HepG2 (cell line): ENCODE data around the gene CAMTA1. TPM values are rescaled to one million over a fixed set of nuclear protein-coding genes. Genes with fewer than 3 reads are reported as not detected.

ENCODE experiments used
- ATAC-seq: fragments of 200-7000 bp; cut with Tn5 transposase; 3 replicates; pipeline ENCODE4 v1.9.1; 2020; ENCODE audit warnings: mild to moderate bottlenecking, moderate library complexity
- BruUV-seq: library from RNA; stranded (reverse); fragments of 400-500 nt; replicated peaks from 2 replicates; lab custom pipeline; 2021; lab: Mats Ljungman, UMichigan
- CTCF ChIA-PET: fragments of 300-600 bp; formaldehyde crosslinking; extraction: SDS; loops from one replicate; lab custom pipeline; 2021; ENCODE audit warnings: low total read pairs, inconsistent platforms, low intra/inter-chr PET ratio; lab: Yijun Ruan, JAX
- POLR2A ChIA-PET: fragments of 350-600 bp; sonication (Branson Sonifier 250); formaldehyde crosslinking; loops from one replicate; lab custom pipeline; 2020; ENCODE audit warnings: antibody characterized with exemption, inconsistent platforms; lab: Yijun Ruan, JAX
- DNase-seq: peaks from one replicate; pipeline ENCODE4 v3.0.0-alpha.2; 2015; ENCODE audit warnings: low spot score
- FAIRE-seq: peaks from 3 replicates; lab custom pipeline; 2011; peaks lifted over from hg19 to GRCh38; lab: Jason Lieb, UNC
- H2AFZ ChIP-seq: one replicate; pipeline ENCODE4 v1.6.1; 2011; ENCODE audit warnings: low read length, inconsistent platforms
- H3K27ac ChIP-seq: fragments of 300-600 bp; 3 replicates; pipeline ENCODE4 v1.8.0; 2011; ENCODE audit warnings: mixed run types, mild to moderate bottlenecking, mixed read lengths, low read length, inconsistent platforms; ENCODE audit not compliant: insufficient read depth; ENCODE audit errors: extremely low read length
- H3K27me3 ChIP-seq, 2 experiments: fragments of 200-600 bp in 1 of 2; 2 replicates in 1 of 2; 3 replicates in 1 of 2; pipeline versions ENCODE4 v1.6.0 to v1.8.0; 2011; ENCODE audit warnings: low read length in 2 of 2, mild to moderate bottlenecking in 2 of 2, moderate library complexity in 2 of 2, inconsistent platforms in 1 of 2; ENCODE audit not compliant: insufficient read depth in 2 of 2, control insufficient read depth in 1 of 2
- H3K36me3 ChIP-seq, 2 experiments: fragments of 200-600 bp in 1 of 2; replicated peaks in 1 of 2; 2 replicates in 1 of 2; 3 replicates in 1 of 2; pipeline versions ENCODE4 v1.5.1 to v1.8.0; 2011; ENCODE audit warnings: low read length in 2 of 2, inconsistent platforms in 1 of 2; ENCODE audit not compliant: insufficient read depth in 2 of 2, control insufficient read depth in 1 of 2
- H3K4me1 ChIP-seq: 2 replicates; pipeline ENCODE4 v1.5.1; 2012; ENCODE audit warnings: low read length, inconsistent platforms; ENCODE audit not compliant: insufficient read depth
- H3K4me2 ChIP-seq: 2 replicates; pipeline ENCODE4 v1.6.0; 2011; ENCODE audit warnings: low read depth, low read length, inconsistent platforms
- H3K4me3 ChIP-seq, 3 experiments: fragments of 200-600 bp in 1 of 3; sonication (generic), shearing (Covaris generic) in 1 of 3; replicated peaks in 1 of 3; 2 replicates each; pipeline ENCODE4 v1.5.1; 2011 to 2016; ENCODE audit warnings: low read length in 3 of 3, inconsistent platforms in 2 of 3, low read depth in 2 of 3, mild to moderate bottlenecking in 2 of 3, control low read depth in 1 of 3, mixed read lengths in 1 of 3; ENCODE audit not compliant: insufficient read depth in 1 of 3
- H3K79me2 ChIP-seq: one replicate; pipeline ENCODE4 v1.6.1; 2011; ENCODE audit warnings: low read length, inconsistent platforms; ENCODE audit not compliant: insufficient read depth
- H3K9ac ChIP-seq: 2 replicates; pipeline ENCODE4 v1.6.0; 2011; ENCODE audit warnings: mild to moderate bottlenecking, low read depth, low read length, inconsistent platforms; ENCODE audit not compliant: insufficient read depth
- H3K9me3 ChIP-seq: 2 replicates; pipeline ENCODE4 v1.5.1; 2012; ENCODE audit warnings: mild to moderate bottlenecking, low read length
- H4K20me1 ChIP-seq: 2 replicates; pipeline ENCODE4 v1.6.0; 2011; ENCODE audit warnings: inconsistent platforms, mild to moderate bottlenecking, low read length, moderate library complexity; ENCODE audit not compliant: insufficient read depth
- AFF4 ChIP-seq: sonication (generic); formaldehyde crosslinking; IDR thresholded peaks from 2 replicates; pipeline ENCODE4 v1.4.0; 2020; ENCODE audit warnings: missing genetic modification reagents
- FOSL2 ChIP-seq: sonication (generic); formaldehyde crosslinking; IDR thresholded peaks from 2 replicates; pipeline ENCODE4 v1.4.0; 2020; ENCODE audit warnings: missing genetic modification reagents
- SNAI1 ChIP-seq: sonication (generic); formaldehyde crosslinking; IDR thresholded peaks from 2 replicates; pipeline ENCODE4 v1.5.0; 2020; ENCODE audit warnings: mild to moderate bottlenecking, missing genetic modification reagents, borderline replicate concordance
- THAP11 ChIP-seq: IDR thresholded peaks from 2 replicates; pipeline ENCODE4 v1.6.1; 2016; ENCODE audit warnings: missing biosample characterization, missing genetic modification reagents
- TMF1 ChIP-seq: sonication (generic); formaldehyde crosslinking; IDR thresholded peaks from 2 replicates; pipeline ENCODE4 v1.8.1; 2022; ENCODE audit warnings: low read depth, missing genetic modification reagents
- ZFY ChIP-seq: sonication (generic); formaldehyde crosslinking; IDR thresholded peaks from 2 replicates; pipeline ENCODE4 v1.4.0; 2020; ENCODE audit warnings: missing genetic modification reagents
- ZIK1 ChIP-seq: sonication (generic); formaldehyde crosslinking; IDR thresholded peaks from 2 replicates; pipeline ENCODE4 v1.5.0; 2020; ENCODE audit warnings: mild to moderate bottlenecking, low read depth, missing genetic modification reagents, borderline replicate concordance
- ZNF543 ChIP-seq: sonication (generic); formaldehyde crosslinking; IDR thresholded peaks from 2 replicates; pipeline ENCODE4 v1.4.0; 2020; ENCODE audit warnings: mild to moderate bottlenecking, missing genetic modification reagents
- ZNF691 ChIP-seq: sonication (generic); formaldehyde crosslinking; IDR thresholded peaks from 2 replicates; pipeline ENCODE4 v1.4.0; 2020; ENCODE audit warnings: missing genetic modification reagents, low read depth, mild to moderate bottlenecking, borderline replicate concordance
- ZNF746 ChIP-seq: sonication (generic); formaldehyde crosslinking; IDR thresholded peaks from 2 replicates; pipeline ENCODE4 v1.8.0; 2022; ENCODE audit warnings: mild to moderate bottlenecking, missing genetic modification reagents
- ZNF780A ChIP-seq: sonication (generic); formaldehyde crosslinking; IDR thresholded peaks from 2 replicates; pipeline ENCODE4 v1.8.0; 2022; ENCODE audit warnings: mild to moderate bottlenecking, missing genetic modification reagents, moderate library complexity
- ZSCAN30 ChIP-seq: sonication (generic); formaldehyde crosslinking; IDR thresholded peaks from 2 replicates; pipeline ENCODE4 v1.5.0; 2020; ENCODE audit warnings: mild to moderate bottlenecking, missing genetic modification reagents
- WGBS: methylation state at CpG from one replicate; pipeline ENCODE4 v1.1.6; 2017; ENCODE audit warnings: low lambda C conversion rate; 5-methylcytosine and 5-hydroxymethylcytosine counted together
- in situ Hi-C: cut with HindIII; loops from 2 replicates; pipeline ENCODE4 v1.10.0; 2017; ENCODE audit warnings: low pct_unique_long_range_greater_than_20kb; ENCODE audit not compliant: extremely low pct_ligation_motif_present
- intact Hi-C: fragments of 100-400 bp; cut with micrococcal nuclease; formaldehyde crosslinking; loops from one replicate; pipeline ENCODE4 v1.10.0; 2022; ENCODE audit not compliant: unreplicated experiment
- polyA plus RNA-seq, 8 experiments: library from polyadenylated mRNA; depleted of rRNA in 3 of 8; stranded (reverse) in 7 of 8; unstranded in 1 of 8; fragments of >200 nt; fragmentation: Illumina TruSeq in 4 of 8; extraction: Trizol in 4 of 8; gene quantifications; 2 replicates each; pipeline versions ENCODE4 v1.2.1 to v1.2.3, GENCODE V29; 2011 to 2016; ENCODE audit warnings: low read depth in 4 of 8, missing spikeins in 1 of 8, mixed read lengths in 1 of 8; ENCODE audit not compliant: insufficient read depth in 1 of 8
- total RNA-seq, 5 experiments: library from RNA; depleted of rRNA; stranded (reverse); fragments of >200 nt; fragmentation: Illumina TruSeq; extraction: Trizol; gene quantifications; 2 replicates each; pipeline ENCODE4 v1.2.3, GENCODE V29; 2016; ENCODE audit warnings: low read depth in 1 of 5
- TF ChIP-seq, protein P1 (sequence below): sonication (generic); formaldehyde crosslinking; IDR thresholded peaks from 2 replicates; pipeline ENCODE4 v1.8.0; 2022; ENCODE audit warnings: mild to moderate bottlenecking, missing genetic modification reagents, moderate library complexity
- TF ChIP-seq, protein P2 (sequence below): sonication (generic); formaldehyde crosslinking; IDR thresholded peaks from 2 replicates; pipeline ENCODE4 v1.5.0; 2020; ENCODE audit warnings: mild to moderate bottlenecking, missing genetic modification reagents
- TF ChIP-seq, protein P3 (sequence below): sonication (generic); formaldehyde crosslinking; IDR thresholded peaks from 2 replicates; pipeline ENCODE4 v1.4.0; 2020; ENCODE audit warnings: missing genetic modification reagents

Gene CAMTA1
- total and polyA plus RNA-seq, 2 of the 13 experiments (the other 11 are each of a cell fraction or from before 2014, with no cell fraction given), result 25.0 to 36.4 TPM

- no peak for TF ChIP-seq FOSL2
- no peak for TF ChIP-seq ZFY (CRISPR knock-in tag)
These were observed 236.8 kb downstream of the CAMTA1 start (continued) for GRCh38 chr1:7022058-7022457.

DNA sequence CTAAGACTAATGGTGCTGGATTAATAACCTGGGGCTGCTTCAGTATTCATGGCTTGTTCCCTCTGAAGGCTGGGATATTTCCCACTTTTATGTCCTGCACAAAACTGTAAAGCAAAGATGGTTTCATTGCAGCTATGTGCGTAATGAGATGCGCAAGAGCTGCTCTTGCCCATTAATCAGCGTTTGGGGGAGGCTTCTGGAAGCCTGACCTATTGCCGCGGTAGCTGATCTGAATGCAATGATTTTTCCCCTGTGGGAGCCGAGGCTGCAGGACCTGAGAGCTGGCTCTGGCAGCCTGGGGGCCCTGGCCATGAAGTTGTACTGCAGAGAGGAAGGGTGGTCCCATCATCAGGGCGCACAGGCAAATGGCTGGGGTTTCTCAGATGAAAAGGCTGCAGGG lies 239.8 kb downstream of the CAMTA1 start:
- Histone ChIP-seq H3K4me3 (no peak overlapping the region), H3K4me1 (0 out of 2 replicates have a peak, but pooled peaks cover under 1% of the 10 kb centered on the region), H3K27ac (no peak overlapping the region), H3K27me3 (peaks cover 1 to 10% of the 10 kb centered on the region in 2 experiments; a peak in 2 of 5 replicates), H2AFZ (no peak overlapping the region), H4K20me1 (no peaks in the 10 kb centered on the region), H3K4me2 (no peak overlapping the region), H3K9me3 (no peaks in the 10 kb centered on the region), H3K79me2 (no peaks in the 10 kb centered on the region), H3K9ac (no peak overlapping the region), H3K36me3 (no peaks in the 10 kb centered on the region)
- ChIA-PET POLR2A (no interaction called here), CTCF (no interaction called here)
- intact Hi-C loops (no loop called here), in situ Hi-C loops (no loop called here)
- no peak for ATAC-seq
- WGBS, result 0% methylated on average over 1 of the region's 7 CpGs
- FAIRE-seq, result no peak
- no peak for DNase-seq
- no TSS peak for BruUV-seq
- TF ChIP-seq ZIK1 (CRISPR knock-in tag) (no peak), ZNF746 (CRISPR knock-in tag) (no peak), AFF4 (CRISPR knock-in tag) (no peak), THAP11 (no peak), ZSCAN30 (CRISPR knock-in tag) (no peak), SNAI1 (CRISPR knock-in tag) (no peak), TMF1 (no peak), ZNF780A (no peak), ZNF543 (CRISPR knock-in tag) (no peak), ZNF691 (CRISPR knock-in tag) (no peak)
- TF ChIP-seq, protein P1, sequence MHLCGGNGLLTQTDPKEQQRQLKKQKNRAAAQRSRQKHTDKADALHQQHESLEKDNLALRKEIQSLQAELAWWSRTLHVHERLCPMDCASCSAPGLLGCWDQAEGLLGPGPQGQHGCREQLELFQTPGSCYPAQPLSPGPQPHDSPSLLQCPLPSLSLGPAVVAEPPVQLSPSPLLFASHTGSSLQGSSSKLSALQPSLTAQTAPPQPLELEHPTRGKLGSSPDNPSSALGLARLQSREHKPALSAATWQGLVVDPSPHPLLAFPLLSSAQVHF (CRISPR knock-in tag), result no peak
- TF ChIP-seq, protein P2, sequence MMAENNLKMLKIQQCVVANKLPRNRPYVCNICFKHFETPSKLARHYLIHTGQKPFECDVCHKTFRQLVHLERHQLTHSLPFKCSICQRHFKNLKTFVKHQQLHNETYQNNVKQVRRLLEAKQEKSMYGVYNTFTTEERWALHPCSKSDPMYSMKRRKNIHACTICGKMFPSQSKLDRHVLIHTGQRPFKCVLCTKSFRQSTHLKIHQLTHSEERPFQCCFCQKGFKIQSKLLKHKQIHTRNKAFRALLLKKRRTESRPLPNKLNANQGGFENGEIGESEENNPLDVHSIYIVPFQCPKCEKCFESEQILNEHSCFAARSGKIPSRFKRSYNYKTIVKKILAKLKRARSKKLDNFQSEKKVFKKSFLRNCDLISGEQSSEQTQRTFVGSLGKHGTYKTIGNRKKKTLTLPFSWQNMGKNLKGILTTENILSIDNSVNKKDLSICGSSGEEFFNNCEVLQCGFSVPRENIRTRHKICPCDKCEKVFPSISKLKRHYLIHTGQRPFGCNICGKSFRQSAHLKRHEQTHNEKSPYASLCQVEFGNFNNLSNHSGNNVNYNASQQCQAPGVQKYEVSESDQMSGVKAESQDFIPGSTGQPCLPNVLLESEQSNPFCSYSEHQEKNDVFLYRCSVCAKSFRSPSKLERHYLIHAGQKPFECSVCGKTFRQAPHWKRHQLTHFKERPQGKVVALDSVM, result no peak
- TF ChIP-seq, protein P3, sequence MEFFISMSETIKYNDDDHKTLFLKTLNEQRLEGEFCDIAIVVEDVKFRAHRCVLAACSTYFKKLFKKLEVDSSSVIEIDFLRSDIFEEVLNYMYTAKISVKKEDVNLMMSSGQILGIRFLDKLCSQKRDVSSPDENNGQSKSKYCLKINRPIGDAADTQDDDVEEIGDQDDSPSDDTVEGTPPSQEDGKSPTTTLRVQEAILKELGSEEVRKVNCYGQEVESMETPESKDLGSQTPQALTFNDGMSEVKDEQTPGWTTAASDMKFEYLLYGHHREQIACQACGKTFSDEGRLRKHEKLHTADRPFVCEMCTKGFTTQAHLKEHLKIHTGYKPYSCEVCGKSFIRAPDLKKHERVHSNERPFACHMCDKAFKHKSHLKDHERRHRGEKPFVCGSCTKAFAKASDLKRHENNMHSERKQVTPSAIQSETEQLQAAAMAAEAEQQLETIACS (CRISPR knock-in tag), result no peak
- TF ChIP-seq, all 625 proteins: peak for 0
